ENCODE data around the gene PTPRN2.
"Not testable (repeated sequence)": the region's sequence is repeated elsewhere in the genome, so short reads cannot be mapped to it uniquely, and the experiment has no call there.

PTPRN2 gene

GRCh38 chr7:158050441-158050977 is 537.1 kb downstream of the PTPRN2 start:
- no peak for DNase-seq (ENCODE audit: low spot score)

DNA sequence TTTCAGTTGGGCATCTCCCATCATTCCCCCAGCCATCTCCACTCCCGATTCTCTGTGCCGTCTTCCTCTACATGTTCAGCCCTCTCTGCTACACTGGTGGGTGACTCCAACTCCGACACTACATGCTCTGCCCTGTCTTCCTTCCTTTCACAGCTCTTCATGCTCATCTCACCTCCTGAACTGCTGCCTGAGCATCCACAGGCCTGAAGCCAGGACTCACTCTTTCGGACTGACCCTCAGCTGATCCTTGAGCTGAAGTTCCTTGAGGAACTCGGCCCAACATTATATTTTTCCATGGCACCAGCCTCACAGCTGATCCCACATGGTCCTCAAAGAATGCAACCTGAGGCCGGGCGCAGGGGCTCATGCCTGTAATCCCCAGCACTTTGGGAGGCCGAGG is 538.4 kb downstream of the PTPRN2 start:
- no peak for DNase-seq (ENCODE audit: low spot score)

DNA sequence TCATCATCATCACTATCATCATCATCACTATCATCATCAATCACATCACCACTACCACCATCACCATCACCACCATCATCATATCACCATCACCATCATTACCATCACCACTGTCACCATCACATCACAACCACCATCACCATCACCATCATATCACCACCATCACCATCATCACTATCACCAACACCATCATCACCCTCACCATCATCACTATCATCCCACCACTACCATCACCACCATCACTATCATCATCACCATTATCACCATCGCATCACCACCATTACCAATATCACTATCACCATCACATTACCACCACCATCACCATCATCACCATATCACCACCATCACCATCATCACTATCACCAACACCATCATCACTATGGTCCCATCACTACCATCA is 539.1 kb downstream of the PTPRN2 start:
- no peak for DNase-seq (ENCODE audit: low spot score)

GRCh38 chr7:158047391-158048059 is 540.1 kb downstream of the PTPRN2 start:
- DNase-seq (ENCODE audit: low spot score) = no peak

- not testable (repeated sequence) for DNase-seq (ENCODE audit: low spot score)
Measured at GRCh38 chr7:158046246-158046645, 541.4 kb downstream of the PTPRN2 start.

- no peak for DNase-seq (ENCODE audit: low spot score)
Measured at GRCh38 chr7:158044482-158044823, 543.2 kb downstream of the PTPRN2 start.

DNA sequence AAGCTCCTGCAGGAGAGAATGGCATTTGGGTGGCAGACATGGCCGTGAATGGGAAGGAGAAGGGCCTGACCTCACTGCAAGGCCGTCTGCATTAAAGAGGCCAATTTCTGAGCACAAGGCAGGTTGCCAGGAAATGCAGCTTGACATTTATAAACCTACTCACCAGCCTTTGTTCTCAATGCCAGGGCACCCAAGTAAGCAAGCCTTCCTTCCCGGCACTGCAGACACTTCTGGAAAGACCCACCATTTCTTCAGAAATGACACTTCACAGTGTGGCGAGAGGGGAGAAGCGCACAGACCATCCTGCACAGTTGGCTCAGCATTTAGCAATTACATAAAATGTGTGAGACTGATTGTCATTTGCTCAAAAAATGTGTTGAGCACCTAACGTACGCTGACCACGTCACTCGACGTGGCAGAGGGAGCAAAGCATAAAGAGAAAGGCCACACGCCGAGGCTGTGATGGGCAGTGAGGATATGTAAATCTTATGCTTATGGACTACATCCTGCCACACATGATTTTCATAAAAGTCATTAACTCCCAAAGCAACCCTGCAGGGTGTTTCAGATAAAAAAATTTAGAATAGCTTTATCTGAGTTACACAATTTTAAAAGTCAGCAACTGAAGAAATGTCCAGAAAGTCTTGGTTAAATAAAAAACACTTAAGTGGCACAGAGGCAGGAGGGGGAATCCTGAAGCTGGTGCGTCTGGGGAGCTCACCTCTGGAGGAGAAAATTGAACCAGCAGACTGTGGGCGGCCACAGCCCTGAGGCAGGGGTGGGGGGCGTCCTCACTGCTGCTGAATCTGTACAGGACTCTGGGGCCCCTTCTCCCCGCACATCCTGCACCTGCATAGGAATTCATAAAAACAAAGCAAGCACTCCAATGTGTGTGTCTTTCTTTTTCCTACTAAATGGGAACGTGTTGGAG is 543.8 kb downstream of the PTPRN2 start:
- no peak for DNase-seq (ENCODE audit: low spot score)

DNA sequence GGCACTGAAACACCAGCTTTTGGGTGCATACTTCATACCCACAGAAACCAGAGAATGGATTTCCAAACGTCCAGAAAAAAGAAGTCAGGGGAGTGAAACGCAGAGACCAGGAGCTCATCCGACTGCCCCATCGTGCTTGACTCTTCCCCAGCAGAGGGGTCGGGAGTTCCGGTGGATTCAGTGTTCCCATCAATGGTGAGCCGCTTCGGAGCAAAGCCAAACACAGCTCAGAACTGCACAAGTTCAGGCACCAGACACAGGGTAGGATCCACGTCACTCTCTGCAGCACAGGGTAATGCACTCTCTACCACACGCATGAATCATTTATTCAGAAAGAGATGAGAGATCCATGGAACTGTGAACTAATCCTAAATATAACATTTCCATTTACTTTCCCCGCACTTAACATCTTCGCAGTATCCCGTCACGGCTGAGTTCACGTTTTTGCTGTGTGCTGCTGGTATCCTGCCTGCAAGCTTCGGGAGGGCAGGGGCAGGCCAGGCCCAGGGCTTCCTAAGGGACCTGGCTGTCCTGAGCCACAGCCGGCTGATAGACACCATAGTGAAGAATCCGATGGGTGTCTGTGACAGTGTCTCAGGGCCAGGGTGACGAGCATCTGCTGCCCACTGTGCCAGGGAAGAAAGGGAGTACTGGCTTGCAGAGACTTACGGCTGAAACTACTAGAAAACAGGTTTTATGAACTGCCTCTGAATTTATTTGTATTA is 545.3 kb downstream of the PTPRN2 start:
- DNase-seq (ENCODE audit: low spot score) = no peak

GRCh38 chr7:158040199-158040598 is 547.4 kb downstream of the PTPRN2 start:
- no peak for DNase-seq (ENCODE audit: low spot score)

DNA sequence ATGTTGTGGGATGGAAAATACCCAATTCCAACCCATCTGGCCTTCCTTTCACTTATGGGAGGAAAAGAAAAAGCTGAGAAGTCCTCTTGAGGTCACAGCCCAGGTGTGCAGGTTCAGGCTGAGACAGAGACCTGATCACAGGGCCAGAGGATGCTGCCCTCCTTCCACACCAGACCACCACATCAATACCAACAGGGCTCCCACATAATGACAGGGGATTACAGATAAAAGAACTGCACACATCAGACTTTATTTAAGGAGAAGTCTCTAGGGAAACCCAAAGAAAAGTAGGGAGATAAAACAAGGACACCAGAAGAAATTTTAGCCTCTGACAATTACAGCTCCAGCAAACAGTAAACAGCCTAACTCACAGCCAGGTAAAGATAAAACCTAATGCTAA is 548.4 kb downstream of the PTPRN2 start:
- no peak for DNase-seq (ENCODE audit: low spot score)

GRCh38 chr7:158037211-158037610 is 550.4 kb downstream of the PTPRN2 start:
- no peak for DNase-seq (ENCODE audit: low spot score)

GRCh38 chr7:158035343-158035742 is 552.3 kb downstream of the PTPRN2 start:
- DNase-seq (ENCODE audit: low spot score) = no peak

DNA sequence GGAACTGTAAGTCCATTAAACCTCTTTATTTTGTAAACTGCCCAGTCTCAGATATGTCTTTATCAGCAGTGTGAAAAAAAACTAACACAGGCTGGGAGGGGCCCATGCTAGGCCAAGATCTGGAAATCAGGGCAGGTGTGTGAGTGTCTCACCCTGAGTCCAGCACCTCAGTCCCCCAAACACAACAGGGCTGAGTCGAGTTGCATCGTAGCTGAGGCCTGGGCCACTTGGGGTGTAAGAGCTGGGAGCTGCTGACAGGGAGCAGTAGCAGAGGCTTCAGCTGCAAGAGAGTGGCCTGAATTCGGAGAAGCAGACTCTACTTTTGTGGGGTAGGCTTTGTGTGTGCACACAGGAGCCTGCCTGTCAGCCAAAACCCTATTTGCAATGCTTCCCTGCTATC is 553.1 kb downstream of the PTPRN2 start:
- no peak for DNase-seq (ENCODE audit: low spot score)

DNA sequence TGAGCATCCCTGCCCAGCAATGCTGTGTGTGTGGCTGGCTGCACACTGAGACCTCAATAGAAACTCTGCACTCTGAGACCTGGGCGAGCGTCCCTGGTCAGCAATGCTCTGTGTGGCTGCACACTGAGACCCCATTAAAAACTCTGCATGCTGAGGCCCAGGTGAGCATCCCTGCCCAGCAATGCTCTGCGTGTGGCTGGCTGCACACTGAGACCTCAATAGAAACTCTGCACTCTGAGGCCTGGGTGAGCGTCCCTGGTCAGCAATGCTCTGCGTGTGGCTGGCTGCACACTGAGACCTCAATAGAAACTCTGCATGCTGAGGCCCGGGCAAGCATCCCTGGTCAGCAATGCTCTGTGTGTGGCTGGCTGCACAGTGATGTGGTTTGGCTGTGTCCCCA is 553.7 kb downstream of the PTPRN2 start:
- DNase-seq (ENCODE audit: low spot score) = not testable (repeated sequence)

GRCh38 chr7:158033196-158033595 is 554.4 kb downstream of the PTPRN2 start:
- no peak for DNase-seq (ENCODE audit: low spot score)

DNA sequence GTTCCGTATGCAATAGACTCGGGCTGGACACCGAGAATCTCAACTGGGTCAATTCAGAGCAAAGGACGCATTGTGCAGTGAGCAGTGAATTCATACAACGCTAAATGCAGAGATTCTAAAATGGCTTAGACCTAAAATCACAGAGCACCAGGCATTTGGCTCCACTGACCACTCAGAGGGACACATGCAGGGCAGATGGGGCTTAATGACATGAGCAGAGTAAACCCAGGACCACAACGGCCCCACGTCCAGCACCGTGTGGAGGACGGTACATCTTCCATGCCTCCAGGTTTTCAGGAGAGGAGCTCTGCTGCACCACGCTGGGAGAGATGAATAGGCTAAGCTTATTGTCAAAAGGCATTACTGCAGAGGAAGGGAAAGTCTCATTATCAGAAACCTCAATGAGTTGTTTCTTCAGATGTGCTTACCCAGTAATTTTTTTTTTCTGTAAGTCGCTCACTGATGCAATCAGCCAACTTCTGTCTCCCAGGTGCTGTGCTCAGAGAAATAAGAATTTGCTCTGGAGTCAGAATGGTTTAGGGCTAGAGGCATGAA is 555.0 kb downstream of the PTPRN2 start:
- DNase-seq (ENCODE audit: low spot score) = no peak

- no peak for DNase-seq (ENCODE audit: low spot score)
Measured at GRCh38 chr7:158031867-158032308, 555.7 kb downstream of the PTPRN2 start.

DNA sequence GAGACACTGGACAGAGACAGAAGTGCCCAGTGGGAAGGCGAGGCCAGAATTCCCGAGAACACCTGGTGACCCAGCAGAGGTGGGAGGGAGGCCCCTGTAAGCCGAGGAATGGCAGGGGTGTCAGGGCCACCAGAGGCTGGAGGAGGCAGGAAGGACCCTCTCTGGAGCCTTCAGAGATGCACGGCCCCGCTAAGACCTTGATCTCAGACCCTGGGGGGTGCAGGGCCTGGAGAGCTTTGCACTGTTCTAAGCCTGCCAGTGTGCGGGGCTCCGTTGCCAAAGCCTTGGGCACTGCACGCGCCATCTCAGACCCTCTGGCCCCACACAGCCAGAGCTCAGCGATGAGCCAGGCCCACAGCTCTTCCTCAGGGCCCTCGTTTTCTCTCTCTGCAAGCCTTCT is 557.1 kb downstream of the PTPRN2 start:
- DNase-seq (ENCODE audit: low spot score) = no peak

DNA sequence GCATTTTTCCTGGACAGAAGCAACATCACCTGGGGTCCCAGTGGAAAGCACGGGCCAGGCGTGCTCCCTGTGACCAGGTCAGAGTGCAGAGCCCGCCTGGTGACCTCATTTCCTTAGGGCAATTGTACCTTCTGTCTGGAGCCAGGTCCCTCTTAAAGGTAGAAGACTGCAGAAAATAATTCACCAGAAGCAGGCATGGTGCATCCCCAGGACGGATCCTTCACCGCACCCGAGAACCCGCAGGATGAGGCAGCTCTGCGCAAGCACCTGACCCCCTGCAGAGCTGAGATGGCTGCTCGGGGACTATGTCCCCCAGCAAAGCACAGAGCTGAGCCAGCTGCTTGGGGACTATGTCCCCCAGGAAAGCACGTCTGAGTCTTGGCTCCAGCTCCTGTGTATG is 557.6 kb downstream of the PTPRN2 start:
- DNase-seq (ENCODE audit: low spot score) = no peak

DNA sequence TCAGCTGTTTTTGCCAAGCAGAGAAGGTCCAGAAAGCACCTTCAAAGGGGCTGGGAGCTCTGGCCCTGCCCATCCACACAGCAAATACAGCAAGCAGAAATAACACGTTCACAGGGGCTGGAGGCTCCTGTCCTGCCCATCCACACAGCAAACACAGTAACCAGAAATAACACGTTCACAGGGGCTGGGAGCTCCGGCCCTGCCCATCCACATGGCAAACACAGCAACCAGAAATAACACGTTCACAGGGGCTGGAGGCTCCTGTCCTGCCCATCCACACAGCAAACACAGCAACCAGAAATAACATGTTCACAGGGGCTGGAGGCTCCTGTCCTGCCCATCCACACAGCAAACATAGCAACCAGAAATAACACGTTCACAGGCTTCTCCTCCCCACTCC is 558.1 kb downstream of the PTPRN2 start:
- no peak for DNase-seq (ENCODE audit: low spot score)

DNA sequence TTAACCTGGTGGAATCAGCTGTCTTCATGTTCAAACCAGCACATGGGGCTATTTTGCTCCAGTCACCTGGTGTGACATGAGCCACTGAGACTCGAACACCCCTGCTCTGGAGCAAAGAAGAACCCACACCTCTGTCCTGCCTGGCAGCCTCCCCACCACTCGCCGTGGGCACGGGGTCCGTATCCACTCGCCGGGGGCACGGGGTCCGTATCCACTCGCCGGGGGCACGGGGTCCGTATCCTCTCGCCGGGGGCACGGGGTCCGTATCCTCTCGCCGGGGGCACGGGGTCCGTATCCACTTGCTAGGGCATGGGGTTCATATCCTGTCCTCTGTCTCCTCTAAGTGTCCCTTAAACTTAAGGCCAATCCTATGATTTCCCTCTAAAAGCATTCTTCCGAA is 558.7 kb downstream of the PTPRN2 start:
- DNase-seq (ENCODE audit: low spot score) = no peak

- DNase-seq (ENCODE audit: low spot score) = no peak
Measured at GRCh38 chr7:158028290-158028941, 559.2 kb downstream of the PTPRN2 start.

Data from LoVo (cell line).